ENCODE results near the gene MCM8.

- TF ChIP-seq CTCF (IDR thresholded peaks at IDR 0.05): no peak
- TF ChIP-seq POLR2A (IDR thresholded peaks at IDR 0.05): no peak
- no peak for TF ChIP-seq EP300 (IDR thresholded peaks at IDR 0.05)
Observed at GRCh38 chr20:5979801-5980200, 29.3 kb downstream of the MCM8 start.
